ENCODE data around the gene HABP2. TPM values are rescaled to one million over a fixed set of nuclear protein-coding genes. Genes with fewer than 3 reads are reported as not detected.

The HABP2 gene
- total RNA-seq, 1 donor from 2014 or later, result not detected

- no peaks in the 10 kb centered on the region for H3K36me3 Mint-ChIP-seq (ENCODE audit: low read depth)
- H3K9me3 Mint-ChIP-seq (ENCODE audit: low read depth), result no peaks in the 10 kb centered on the region
- DNase-seq (ENCODE audit: low spot score), result no peak
- H3K27me3 Mint-ChIP-seq (ENCODE audit: low read depth), result no peaks in the 10 kb centered on the region
- peaks cover 4% of the 10 kb centered on the region for H3K4me1 Mint-ChIP-seq (ENCODE audit: low read depth)
- TF ChIP-seq CTCF (IDR thresholded peaks at IDR 0.05), result no peak
- H3K4me3 Mint-ChIP-seq (ENCODE audit: unreplicated experiment), result no peak overlapping the region
- H3K27ac Mint-ChIP-seq (ENCODE audit: unreplicated experiment), result no peak overlapping the region
Observed at GRCh38 chr10:113544392-113544791, 8.5 kb upstream of the HABP2 start.

GRCh38 chr10:113547426-113547825, 5.4 kb upstream of the HABP2 start:
- Mint-ChIP-seq H3K27ac (ENCODE audit: unreplicated experiment) (no peak overlapping the region), H3K4me3 (ENCODE audit: unreplicated experiment) (no peak overlapping the region), H3K9me3 (ENCODE audit: low read depth) (no peaks in the 10 kb centered on the region), H3K27me3 (ENCODE audit: low read depth) (no peaks in the 10 kb centered on the region), H3K4me1 (ENCODE audit: low read depth) (peaks cover 8% of the 10 kb centered on the region), H3K36me3 (ENCODE audit: low read depth) (peaks cover 2% of the 10 kb centered on the region)
- TF ChIP-seq CTCF (IDR thresholded peaks at IDR 0.05), result no peak
- DNase-seq (ENCODE audit: low spot score), result no peak

- DNase-seq (ENCODE audit: low spot score), result no peak
- Mint-ChIP-seq H3K27ac (ENCODE audit: unreplicated experiment) (no peak overlapping the region), H3K4me1 (ENCODE audit: low read depth) (peaks cover 8% of the 10 kb centered on the region), H3K9me3 (ENCODE audit: low read depth) (no peaks in the 10 kb centered on the region), H3K4me3 (ENCODE audit: unreplicated experiment) (no peak overlapping the region), H3K27me3 (ENCODE audit: low read depth) (peaks cover 2% of the 10 kb centered on the region), H3K36me3 (ENCODE audit: low read depth) (peaks cover 2% of the 10 kb centered on the region)
- TF ChIP-seq CTCF (IDR thresholded peaks at IDR 0.05), result no peak
Observed at GRCh38 chr10:113549856-113550255, 3.0 kb upstream of the HABP2 start.

DNA sequence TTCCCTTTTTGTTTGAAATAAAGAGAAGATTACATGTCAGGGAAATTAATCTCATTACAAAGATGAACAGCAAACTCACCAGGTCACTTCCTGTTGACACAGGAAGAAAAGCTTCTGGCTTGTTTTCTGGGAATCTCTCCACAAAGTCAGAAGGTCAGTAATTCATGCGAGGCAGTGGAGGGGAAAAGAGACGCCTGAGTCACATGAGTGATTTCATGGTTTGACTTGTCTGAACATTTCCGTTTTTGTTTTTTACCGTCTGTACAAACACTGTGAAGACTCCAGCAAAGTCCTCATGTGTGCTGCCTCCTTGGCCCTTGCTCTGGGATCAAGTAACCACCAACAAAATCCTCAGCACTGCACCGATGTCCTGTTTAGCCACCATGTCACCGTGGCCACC, 2.5 kb upstream of the HABP2 start:
- Mint-ChIP-seq H3K4me3 (ENCODE audit: unreplicated experiment) (no peak overlapping the region), H3K36me3 (ENCODE audit: low read depth) (peaks cover 2% of the 10 kb centered on the region), H3K9me3 (ENCODE audit: low read depth) (no peaks in the 10 kb centered on the region), H3K4me1 (ENCODE audit: low read depth) (peaks cover 8% of the 10 kb centered on the region), H3K27me3 (ENCODE audit: low read depth) (peaks cover 2% of the 10 kb centered on the region), H3K27ac (ENCODE audit: unreplicated experiment) (peak overlapping the region; percentile 49)
- TF ChIP-seq CTCF (IDR thresholded peaks at IDR 0.05), result no peak
- no peak for DNase-seq (ENCODE audit: low spot score)

GRCh38 chr10:113552014-113552413, 839 bp upstream of the HABP2 start:
- no peak overlapping the region for H3K27ac Mint-ChIP-seq (ENCODE audit: unreplicated experiment)
- peaks cover 2% of the 10 kb centered on the region for H3K36me3 Mint-ChIP-seq (ENCODE audit: low read depth)
- peaks cover 8% of the 10 kb centered on the region for H3K4me1 Mint-ChIP-seq (ENCODE audit: low read depth)
- no peaks in the 10 kb centered on the region for H3K9me3 Mint-ChIP-seq (ENCODE audit: low read depth)
- no peak for DNase-seq (ENCODE audit: low spot score)
- peaks cover 5% of the 10 kb centered on the region for H3K27me3 Mint-ChIP-seq (ENCODE audit: low read depth)
- no peak for TF ChIP-seq CTCF (IDR thresholded peaks at IDR 0.05)
- H3K4me3 Mint-ChIP-seq (ENCODE audit: unreplicated experiment), result no peak overlapping the region
